Esophagus squamous epithelium (tissue), 4 donors: ENCODE results near the gene B3GNT3.

Source experiments
- POLR2A ChIP-seq, 4 donors: fragments of 450-650 bp; IDR thresholded peaks; one replicate each; pipeline ENCODE4 v1.6.1; 2017; ENCODE audit warnings: antibody characterized with exemption in 4 of 4, mild to moderate bottlenecking in 4 of 4, moderate library complexity in 3 of 4
- TF ChIP-seq, protein P1 (sequence below), 6 experiments: fragments of 450-650 bp in 4 of 6; fragments of 200-600 bp in 2 of 6; sonication (generic) in 2 of 6; IDR thresholded peaks; one replicate each; pipeline ENCODE4 v1.5.1; 2016 to 2019; ENCODE audit warnings: antibody characterized with exemption in 6 of 6, mild to moderate bottlenecking in 4 of 6, moderate library complexity in 4 of 6

DNA sequence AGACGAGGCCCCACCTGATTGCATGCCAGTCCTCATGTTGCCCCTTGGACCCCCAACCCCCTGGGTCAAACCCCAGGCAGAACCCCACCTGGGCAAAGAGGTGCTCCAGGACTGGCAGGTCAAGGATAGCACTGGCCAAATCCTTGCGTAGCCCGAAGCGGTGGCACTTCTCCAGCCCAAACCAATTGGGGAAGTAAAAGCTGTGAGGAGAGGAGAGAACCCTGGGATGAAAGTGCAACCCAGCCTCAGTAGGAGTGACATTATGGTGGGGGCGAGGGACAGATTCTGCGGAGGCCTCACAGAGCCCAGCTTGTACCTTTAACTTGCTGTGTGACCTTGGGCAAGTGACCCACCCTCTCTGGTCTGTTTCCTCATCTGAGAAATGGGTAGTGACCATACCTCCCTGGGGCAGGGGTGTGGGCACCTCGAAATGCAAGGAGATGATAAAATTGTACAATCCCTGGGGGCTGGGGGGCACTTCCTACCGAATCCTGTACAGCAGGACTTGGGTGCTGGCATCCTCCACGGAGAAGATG, 48.4 kb downstream of the B3GNT3 start:
- TF ChIP-seq, protein P1, sequence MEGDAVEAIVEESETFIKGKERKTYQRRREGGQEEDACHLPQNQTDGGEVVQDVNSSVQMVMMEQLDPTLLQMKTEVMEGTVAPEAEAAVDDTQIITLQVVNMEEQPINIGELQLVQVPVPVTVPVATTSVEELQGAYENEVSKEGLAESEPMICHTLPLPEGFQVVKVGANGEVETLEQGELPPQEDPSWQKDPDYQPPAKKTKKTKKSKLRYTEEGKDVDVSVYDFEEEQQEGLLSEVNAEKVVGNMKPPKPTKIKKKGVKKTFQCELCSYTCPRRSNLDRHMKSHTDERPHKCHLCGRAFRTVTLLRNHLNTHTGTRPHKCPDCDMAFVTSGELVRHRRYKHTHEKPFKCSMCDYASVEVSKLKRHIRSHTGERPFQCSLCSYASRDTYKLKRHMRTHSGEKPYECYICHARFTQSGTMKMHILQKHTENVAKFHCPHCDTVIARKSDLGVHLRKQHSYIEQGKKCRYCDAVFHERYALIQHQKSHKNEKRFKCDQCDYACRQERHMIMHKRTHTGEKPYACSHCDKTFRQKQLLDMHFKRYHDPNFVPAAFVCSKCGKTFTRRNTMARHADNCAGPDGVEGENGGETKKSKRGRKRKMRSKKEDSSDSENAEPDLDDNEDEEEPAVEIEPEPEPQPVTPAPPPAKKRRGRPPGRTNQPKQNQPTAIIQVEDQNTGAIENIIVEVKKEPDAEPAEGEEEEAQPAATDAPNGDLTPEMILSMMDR (IDR thresholded peaks at IDR 0.05), result no peak
- TF ChIP-seq POLR2A (IDR thresholded peaks at IDR 0.05), result no peak
